GM19395 (cell line): ENCODE measurements around the gene ALPK3.

ENCODE experiments used
- ATAC-seq: cut with Tn5 transposase; IDR thresholded peaks from one replicate; pipeline ENCODE4 v1.9.1; 2021; ENCODE audit warnings: mild to moderate bottlenecking, moderate library complexity; ENCODE audit not compliant: unreplicated experiment

Gene ALPK3

GRCh38 chr15:84889313-84889990 is 72.3 kb downstream of the ALPK3 start:
- no peak for ATAC-seq

- no peak for ATAC-seq
These were observed 73.0 kb downstream of the ALPK3 start for GRCh38 chr15:84889991-84890669.

GRCh38 chr15:84890670-84891162 is 73.6 kb downstream of the ALPK3 start:
- ATAC-seq, result no peak

GRCh38 chr15:84891339-84891738 is 74.2 kb downstream of the ALPK3 start:
- ATAC-seq, result no peak

GRCh38 chr15:84892786-84893307 is 75.7 kb downstream of the ALPK3 start:
- ATAC-seq, result no peak

- ATAC-seq, result no peak
These were observed 76.5 kb downstream of the ALPK3 start for GRCh38 chr15:84893607-84894006.

GRCh38 chr15:84894736-84895425 is 77.7 kb downstream of the ALPK3 start:
- ATAC-seq, result no peak

- ATAC-seq, result no peak
These were observed 81.6 kb downstream of the ALPK3 start for GRCh38 chr15:84898761-84899160.

- ATAC-seq, result no peak
These were observed 82.6 kb downstream of the ALPK3 start for GRCh38 chr15:84899750-84900149.

GRCh38 chr15:84901540-84901939 is 84.4 kb downstream of the ALPK3 start:
- ATAC-seq, result no peak

- ATAC-seq, result no peak
These were observed 86.6 kb downstream of the ALPK3 start for GRCh38 chr15:84903751-84904150.

GRCh38 chr15:84904419-84904818 is 87.3 kb downstream of the ALPK3 start:
- ATAC-seq, result no peak

GRCh38 chr15:84905016-84905916 is 88.1 kb downstream of the ALPK3 start:
- ATAC-seq, result no peak

- no peak for ATAC-seq
These were observed 90.6 kb downstream of the ALPK3 start for GRCh38 chr15:84907731-84908130.

- ATAC-seq, result no peak
These were observed 91.4 kb downstream of the ALPK3 start for GRCh38 chr15:84908564-84908963.

- ATAC-seq, result no peak
These were observed 91.9 kb downstream of the ALPK3 start for GRCh38 chr15:84909029-84909428.

- ATAC-seq, result no peak
These were observed 92.6 kb downstream of the ALPK3 start for GRCh38 chr15:84909782-84910181.

- ATAC-seq, result no peak
These were observed 93.9 kb downstream of the ALPK3 start for GRCh38 chr15:84910928-84911623.

- no peak for ATAC-seq
These were observed 94.9 kb downstream of the ALPK3 start for GRCh38 chr15:84911879-84912660.
